A549 (cell line): ENCODE measurements around the gene NSUN6.

Experiments
- CHD4 ChIP-seq: fragments of 200-600 bp; sonication (generic); IDR thresholded peaks from 2 replicates; pipeline ENCODE4 v1.6.1; 2016; ENCODE audit warnings: antibody characterized with exemption, mild to moderate bottlenecking, borderline replicate concordance
- CTCF ChIP-seq: fragments of >200 bp; sonication (Bioruptor Twin); formaldehyde crosslinking; IDR thresholded peaks from 3 replicates; pipeline ENCODE4 v1.5.1; 2016

- no peak for TF ChIP-seq CTCF
- no peak for TF ChIP-seq CHD4
These were observed 80.3 kb downstream of the NSUN6 start for GRCh38 chr10:18571076-18571475.
